ENCODE measurements around the gene NTRK2.

The NTRK2 gene

GRCh38 chr9:84835745-84836144 lies 166.2 kb downstream of the NTRK2 start:
- no peak for DNase-seq (ENCODE audit: low spot score in 2 of 2)
- H3K9me3 Mint-ChIP-seq: no peaks in the 10 kb centered on the region
- no peaks in the 10 kb centered on the region for H3K36me3 Mint-ChIP-seq

GRCh38 chr9:84838879-84839278 lies 169.3 kb downstream of the NTRK2 start:
- H3K4me1 Mint-ChIP-seq: peaks cover 3% of the 10 kb centered on the region
- no peak overlapping the region for H3K27ac Mint-ChIP-seq
- peaks cover 11% of the 10 kb centered on the region for H3K27me3 Mint-ChIP-seq
- ATAC-seq (ENCODE audit: low read depth): no peak
- no peak for DNase-seq (ENCODE audit: low spot score in 2 of 2)
- H3K36me3 Mint-ChIP-seq: no peaks in the 10 kb centered on the region
- H3K9me3 Mint-ChIP-seq: peaks cover 2% of the 10 kb centered on the region
- no peak overlapping the region for H3K4me3 Mint-ChIP-seq

More at GRCh38 chr9:84835745-84836144, 166.2 kb downstream of the NTRK2 start:
- Mint-ChIP-seq H3K4me1 (no peaks in the 10 kb centered on the region), H3K4me3 (no peak overlapping the region), H3K27me3 (peaks cover 3% of the 10 kb centered on the region), H3K27ac (no peak overlapping the region)
- ATAC-seq (ENCODE audit: low read depth): no peak

- Mint-ChIP-seq H3K9me3 (peaks cover 3% of the 10 kb centered on the region), H3K4me3 (no peak overlapping the region), H3K4me1 (peaks cover 4% of the 10 kb centered on the region), H3K36me3 (no peaks in the 10 kb centered on the region), H3K27ac (no peak overlapping the region), H3K27me3 (peaks cover 11% of the 10 kb centered on the region)
- DNase-seq (ENCODE audit: low spot score in 2 of 2): no peak
- ATAC-seq (ENCODE audit: low read depth): no peak
Measured at GRCh38 chr9:84839541-84839940, 170.0 kb downstream of the NTRK2 start.

GRCh38 chr9:84841931-84842330 lies 172.4 kb downstream of the NTRK2 start:
- ATAC-seq (ENCODE audit: low read depth): no peak
- Mint-ChIP-seq H3K9me3 (peaks cover 3% of the 10 kb centered on the region), H3K27me3 (peaks cover 11% of the 10 kb centered on the region), H3K4me1 (peaks cover 4% of the 10 kb centered on the region), H3K27ac (no peak overlapping the region), H3K4me3 (no peak overlapping the region), H3K36me3 (no peaks in the 10 kb centered on the region)
- DNase-seq (ENCODE audit: low spot score in 2 of 2): no peak

GRCh38 chr9:84843175-84843824 lies 173.8 kb downstream of the NTRK2 start:
- Mint-ChIP-seq H3K4me1 (peaks cover 4% of the 10 kb centered on the region), H3K36me3 (no peaks in the 10 kb centered on the region), H3K9me3 (peaks cover 3% of the 10 kb centered on the region), H3K27ac (no peak overlapping the region), H3K27me3 (peaks cover 11% of the 10 kb centered on the region), H3K4me3 (no peak overlapping the region)
- DNase-seq (ENCODE audit: low spot score in 2 of 2) (no peak), ATAC-seq (ENCODE audit: low read depth) (no peak)

GRCh38 chr9:84845956-84846900 lies 176.7 kb downstream of the NTRK2 start:
- ATAC-seq (ENCODE audit: low read depth) (no peak), DNase-seq (ENCODE audit: low spot score in 2 of 2) (no peak)
- no peak overlapping the region for H3K4me3 Mint-ChIP-seq
- no peak overlapping the region for H3K27ac Mint-ChIP-seq
- peaks cover 10% of the 10 kb centered on the region for H3K27me3 Mint-ChIP-seq
- H3K4me1 Mint-ChIP-seq: peaks cover 4% of the 10 kb centered on the region
- H3K9me3 Mint-ChIP-seq: peaks cover 3% of the 10 kb centered on the region
- H3K36me3 Mint-ChIP-seq: no peaks in the 10 kb centered on the region

GRCh38 chr9:84846906-84847305 lies 177.4 kb downstream of the NTRK2 start:
- Mint-ChIP-seq H3K27me3 (peaks cover 7% of the 10 kb centered on the region), H3K4me1 (peaks cover 4% of the 10 kb centered on the region), H3K36me3 (no peaks in the 10 kb centered on the region), H3K9me3 (peaks cover 3% of the 10 kb centered on the region), H3K4me3 (no peak overlapping the region), H3K27ac (no peak overlapping the region)
- DNase-seq (ENCODE audit: low spot score in 2 of 2): no peak
- no peak for ATAC-seq (ENCODE audit: low read depth)

GRCh38 chr9:84849049-84849448 lies 179.5 kb downstream of the NTRK2 start:
- Mint-ChIP-seq H3K27ac (no peak overlapping the region), H3K4me1 (no peaks in the 10 kb centered on the region), H3K4me3 (no peak overlapping the region), H3K9me3 (no peaks in the 10 kb centered on the region), H3K36me3 (no peaks in the 10 kb centered on the region), H3K27me3 (no peaks in the 10 kb centered on the region)
- no peak for DNase-seq (ENCODE audit: low spot score in 2 of 2)
- no peak for ATAC-seq (ENCODE audit: low read depth)

- H3K36me3 Mint-ChIP-seq: no peaks in the 10 kb centered on the region
Measured at GRCh38 chr9:84850830-84851392, 181.4 kb downstream of the NTRK2 start.

GRCh38 chr9:84851935-84852585 lies 182.5 kb downstream of the NTRK2 start:
- Mint-ChIP-seq H3K27me3 (no peaks in the 10 kb centered on the region), H3K4me3 (no peak overlapping the region), H3K9me3 (no peaks in the 10 kb centered on the region), H3K4me1 (no peaks in the 10 kb centered on the region), H3K27ac (no peak overlapping the region), H3K36me3 (no peaks in the 10 kb centered on the region)
- no peak for DNase-seq (ENCODE audit: low spot score in 2 of 2)
- ATAC-seq (ENCODE audit: low read depth): no peak

More at GRCh38 chr9:84850830-84851392, 181.4 kb downstream of the NTRK2 start:
- no peak for DNase-seq (ENCODE audit: low spot score in 2 of 2)
- no peak for ATAC-seq (ENCODE audit: low read depth)
- no peak overlapping the region for H3K4me3 Mint-ChIP-seq
- H3K4me1 Mint-ChIP-seq: no peaks in the 10 kb centered on the region
- no peak overlapping the region for H3K27ac Mint-ChIP-seq
- H3K27me3 Mint-ChIP-seq: no peaks in the 10 kb centered on the region
- H3K9me3 Mint-ChIP-seq: no peaks in the 10 kb centered on the region

GRCh38 chr9:84852617-84853301 lies 183.2 kb downstream of the NTRK2 start:
- DNase-seq (ENCODE audit: low spot score in 2 of 2): no peak
- no peak overlapping the region for H3K27ac Mint-ChIP-seq
- no peaks in the 10 kb centered on the region for H3K36me3 Mint-ChIP-seq
- no peaks in the 10 kb centered on the region for H3K9me3 Mint-ChIP-seq
- H3K4me1 Mint-ChIP-seq: no peaks in the 10 kb centered on the region
- H3K4me3 Mint-ChIP-seq: no peak overlapping the region
- ATAC-seq (ENCODE audit: low read depth): no peak
- no peaks in the 10 kb centered on the region for H3K27me3 Mint-ChIP-seq

- Mint-ChIP-seq H3K4me1 (no peaks in the 10 kb centered on the region), H3K27me3 (peaks cover 3% of the 10 kb centered on the region), H3K27ac (no peak overlapping the region), H3K4me3 (no peak overlapping the region), H3K36me3 (no peaks in the 10 kb centered on the region), H3K9me3 (no peaks in the 10 kb centered on the region)
- no peak for DNase-seq (ENCODE audit: low spot score in 2 of 2)
- no peak for ATAC-seq (ENCODE audit: low read depth)
Measured at GRCh38 chr9:84856181-84856632, 186.7 kb downstream of the NTRK2 start.

- ATAC-seq (ENCODE audit: low read depth) (no peak), DNase-seq (ENCODE audit: low spot score in 2 of 2) (no peak)
- H3K27me3 Mint-ChIP-seq: peaks cover 3% of the 10 kb centered on the region
- no peaks in the 10 kb centered on the region for H3K36me3 Mint-ChIP-seq
- no peaks in the 10 kb centered on the region for H3K9me3 Mint-ChIP-seq
- H3K4me3 Mint-ChIP-seq: no peak overlapping the region
- no peaks in the 10 kb centered on the region for H3K4me1 Mint-ChIP-seq
- no peak overlapping the region for H3K27ac Mint-ChIP-seq
Measured at GRCh38 chr9:84857211-84857610, 187.7 kb downstream of the NTRK2 start.
